Pancreas (tissue), 10 donors: ENCODE results near the gene EHBP1. TPM values are rescaled to one million over a fixed set of nuclear protein-coding genes. Genes with fewer than 3 reads are reported as not detected.

Experiments used
- ATAC-seq, 4 donors: fragments of 200-7000 bp; cut with Tn5 transposase; one replicate each; pipeline versions ENCODE4 v1.8.0 to v1.9.1; 2020; ENCODE audit warnings: mild to moderate bottlenecking in 4 of 4, moderate library complexity in 4 of 4
- DNase-seq, 6 donors: peaks; one replicate each; pipeline ENCODE4 v3.0.0-alpha.2; 2020
- FAIRE-seq: peaks from 2 replicates; lab custom pipeline; 2012; peaks lifted over from hg19 to GRCh38; lab: Jason Lieb, UNC
- H3K27ac ChIP-seq, 4 donors: fragments of 200-600 bp; sonication (generic); 1 replicate in 3 of 4; 2 replicates in 1 of 4; pipeline versions ENCODE4 v1.5.0 to v1.8.0; 2020
- H3K27me3 ChIP-seq, 4 donors: fragments of 200-600 bp; one replicate each; pipeline ENCODE4 v1.8.0; 2021
- H3K36me3 ChIP-seq, 3 donors: fragments of 200-600 bp; sonication (generic) in 1 of 3; one replicate each; pipeline versions ENCODE4 v1.5.0 to v1.8.0; 2020 to 2021
- H3K4me1 ChIP-seq, 3 donors: fragments of 200-600 bp; one replicate each; pipeline ENCODE4 v1.8.0; 2021
- H3K4me3 ChIP-seq, 4 donors: fragments of 200-600 bp; sonication (generic) in 2 of 4; one replicate each; pipeline versions ENCODE4 v1.5.0 to v1.8.0; 2020 to 2021
- H3K9me3 ChIP-seq, 4 donors: fragments of 200-600 bp; one replicate each; pipeline ENCODE4 v1.8.0; 2021
- WGBS, 2 donors: extraction: QIAGEN DNeasy Blood & Tissue Kit; methylation state at CpG; one replicate each; pipeline ENCODE4 v1.1.7; 2013; 5-methylcytosine and 5-hydroxymethylcytosine counted together
- intact Hi-C, 3 donors: fragments of 100-400 bp; cut with DNase I; formaldehyde crosslinking; loops; one replicate each; pipeline versions ENCODE4 v1.11.1 to v1.14.2; 2022
- polyA plus RNA-seq, 2 donors: library from polyadenylated mRNA; stranded (reverse); fragments of 200-250 nt; gene quantifications; one replicate each; pipeline ENCODE4 v1.2.3, GENCODE V29; 2013
- total RNA-seq, 6 donors: library from RNA; stranded (reverse); fragmentation: NEBNext Ultra II Directional in 4 of 6; extraction: Animal tissue kit (Norgen Biotek cat#: 25700) in 4 of 6; gene quantifications; one replicate each; pipeline versions ENCODE4 v1.2.1 to v1.2.4, GENCODE V29; 2021 to 2023
- TF ChIP-seq, protein P1 (sequence below), 4 donors: fragments of 200-600 bp; sonication (generic) in 3 of 4; IDR thresholded peaks; one replicate each; pipeline versions ENCODE4 v1.5.0 to v1.8.0; 2021; ENCODE audit warnings: antibody characterized with exemption in 4 of 4
- donor health status: healthy with polysubstance abuse.
- donor health status: DM: no; HTN: no; CAD: no; lungs with moderate emphysema.
- donor health status: DM: no; HTN: no; CAD: no.
- donor health status: control.
- donor health status: control.
- donor health status: Bipolar disorder and iron deficiency.
- donor health status: DM: yes; HTN: yes; CAD: no.
- donor health status: DM: no; HTN: no; CAD: no.
- donor health status: DM: no; HTN: no; CAD: no.
- donor health status: DM: yes; HTN: yes; CAD: no.

EHBP1 gene
- total and polyA plus RNA-seq, 8 donors: 7.1 to 34.6 (median 21.1) TPM

DNA sequence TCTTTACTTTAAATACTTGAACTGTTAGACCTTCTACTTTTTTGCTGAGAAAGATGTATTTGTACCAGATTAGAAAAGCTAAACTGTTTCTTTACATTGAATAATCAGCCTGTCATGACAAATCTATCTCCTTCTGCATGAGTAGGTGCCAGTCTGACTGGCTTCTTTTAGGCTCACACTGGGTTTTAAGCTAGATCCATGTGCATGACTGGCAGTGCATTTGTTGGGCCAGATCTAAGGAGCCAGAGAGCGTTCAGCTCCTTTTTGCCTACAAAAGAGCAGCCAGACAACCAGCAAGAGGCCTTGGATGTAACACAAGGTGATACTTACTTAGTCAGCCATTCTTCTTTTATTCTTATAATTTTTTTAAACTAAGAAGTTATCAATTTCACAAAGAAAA is 263.2 kb downstream of the EHBP1 start:
- Histone ChIP-seq H3K27ac (no peak overlapping the region), H3K4me1 (no peaks in the 10 kb centered on the region), H3K9me3 (no peaks in the 10 kb centered on the region), H3K4me3 (no peak overlapping the region), H3K36me3 (no peaks in the 10 kb centered on the region), H3K27me3 (no peaks in the 10 kb centered on the region)
- TF ChIP-seq, protein P1, sequence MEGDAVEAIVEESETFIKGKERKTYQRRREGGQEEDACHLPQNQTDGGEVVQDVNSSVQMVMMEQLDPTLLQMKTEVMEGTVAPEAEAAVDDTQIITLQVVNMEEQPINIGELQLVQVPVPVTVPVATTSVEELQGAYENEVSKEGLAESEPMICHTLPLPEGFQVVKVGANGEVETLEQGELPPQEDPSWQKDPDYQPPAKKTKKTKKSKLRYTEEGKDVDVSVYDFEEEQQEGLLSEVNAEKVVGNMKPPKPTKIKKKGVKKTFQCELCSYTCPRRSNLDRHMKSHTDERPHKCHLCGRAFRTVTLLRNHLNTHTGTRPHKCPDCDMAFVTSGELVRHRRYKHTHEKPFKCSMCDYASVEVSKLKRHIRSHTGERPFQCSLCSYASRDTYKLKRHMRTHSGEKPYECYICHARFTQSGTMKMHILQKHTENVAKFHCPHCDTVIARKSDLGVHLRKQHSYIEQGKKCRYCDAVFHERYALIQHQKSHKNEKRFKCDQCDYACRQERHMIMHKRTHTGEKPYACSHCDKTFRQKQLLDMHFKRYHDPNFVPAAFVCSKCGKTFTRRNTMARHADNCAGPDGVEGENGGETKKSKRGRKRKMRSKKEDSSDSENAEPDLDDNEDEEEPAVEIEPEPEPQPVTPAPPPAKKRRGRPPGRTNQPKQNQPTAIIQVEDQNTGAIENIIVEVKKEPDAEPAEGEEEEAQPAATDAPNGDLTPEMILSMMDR (IDR thresholded peaks at IDR 0.05): no peak
- no peak for FAIRE-seq
- ATAC-seq: no peak
- intact Hi-C loops: no loop called here
- 95 to 98% methylated on average over 1 of the region's 1 CpG for WGBS, 2 donors
- DNase-seq: no peak

GRCh38 chr2:62971936-62972335 is 266.4 kb downstream of the EHBP1 start:
- ATAC-seq (no peak), FAIRE-seq (no peak)
- intact Hi-C loops: no loop called here

DNA sequence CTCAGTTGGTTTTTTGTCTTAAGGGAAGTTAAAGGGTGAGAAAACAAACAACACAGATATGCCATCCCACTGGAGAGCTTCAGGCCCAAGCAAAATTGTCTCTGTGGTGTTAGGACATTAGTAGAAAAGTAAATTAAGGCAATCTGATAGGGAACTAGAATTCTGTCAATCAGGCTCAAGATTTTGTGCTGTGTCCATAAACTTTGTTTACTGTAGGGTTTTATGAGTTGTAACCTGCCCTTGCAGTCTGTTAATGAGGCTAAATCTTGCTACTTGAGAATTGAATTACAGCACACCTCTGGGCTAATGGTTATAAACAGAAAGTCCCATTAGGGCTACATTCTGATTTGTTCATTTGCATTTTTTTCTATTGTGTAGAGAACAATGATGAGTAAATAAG is 267.1 kb downstream of the EHBP1 start:
- H3K36me3 ChIP-seq: no peaks in the 10 kb centered on the region
- no peak overlapping the region for H3K4me3 ChIP-seq
- H3K27ac ChIP-seq: no peak overlapping the region
- DNase-seq: no peak
- intact Hi-C loops: no loop called here
- FAIRE-seq: no peak
- no peaks in the 10 kb centered on the region for H3K4me1 ChIP-seq
- TF ChIP-seq, protein P1 (IDR thresholded peaks at IDR 0.05): no peak
- H3K9me3 ChIP-seq: no peaks in the 10 kb centered on the region
- H3K27me3 ChIP-seq: no peaks in the 10 kb centered on the region
- no peak for ATAC-seq

More at GRCh38 chr2:62971936-62972335, 266.4 kb downstream of the EHBP1 start:
- Histone ChIP-seq H3K4me1 (no peaks in the 10 kb centered on the region), H3K36me3 (no peaks in the 10 kb centered on the region), H3K4me3 (no peak overlapping the region), H3K27ac (no peak overlapping the region), H3K27me3 (no peaks in the 10 kb centered on the region), H3K9me3 (no peaks in the 10 kb centered on the region)
- TF ChIP-seq, protein P1 (IDR thresholded peaks at IDR 0.05): no peak
- no peak for DNase-seq
- WGBS, 2 donors: 97 to 99% methylated on average over 2 of the region's 2 CpGs

- intact Hi-C loops: no loop called here
- no peak for DNase-seq
- Histone ChIP-seq H3K36me3 (peaks cover 0 to 8% (median 0%) of the 10 kb centered on the region in 3 donors), H3K4me1 (no peaks in the 10 kb centered on the region), H3K27ac (no peak overlapping the region), H3K27me3 (no peaks in the 10 kb centered on the region), H3K4me3 (no peak overlapping the region), H3K9me3 (no peaks in the 10 kb centered on the region)
- 93 to 98% methylated on average over 2 of the region's 2 CpGs for WGBS, 2 donors
- ATAC-seq: no peak
- TF ChIP-seq, protein P1 (IDR thresholded peaks at IDR 0.05): no peak
- no peak for FAIRE-seq
Measured at GRCh38 chr2:62974999-62975398, 269.5 kb downstream of the EHBP1 start.

DNA sequence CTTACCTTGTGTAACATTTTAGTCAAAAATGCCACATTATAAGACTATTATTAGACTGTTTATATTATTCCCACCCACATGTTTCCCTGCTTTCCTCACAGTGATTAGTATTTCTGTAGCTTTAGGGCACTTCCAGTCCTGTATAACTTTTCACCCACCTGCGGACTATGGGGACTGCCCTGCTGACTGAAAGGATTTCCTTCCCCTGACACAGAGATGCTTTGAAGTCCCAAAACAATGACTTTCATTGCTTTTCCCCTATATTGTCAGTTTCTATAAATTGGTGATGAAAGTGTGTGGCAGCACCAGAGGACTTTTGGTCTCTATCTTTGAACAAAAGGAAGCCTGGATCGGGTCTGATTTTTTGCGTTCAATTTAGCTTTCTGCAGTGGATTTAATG is 286.1 kb downstream of the EHBP1 start:
- Histone ChIP-seq H3K27me3 (no peaks in the 10 kb centered on the region), H3K36me3 (no peaks in the 10 kb centered on the region), H3K9me3 (no peaks in the 10 kb centered on the region), H3K4me3 (no peak overlapping the region), H3K27ac (no peak overlapping the region), H3K4me1 (no peaks in the 10 kb centered on the region)
- FAIRE-seq (no peak), DNase-seq (no peak), ATAC-seq (no peak)
- WGBS, 2 donors: 94 to 96% methylated on average over 3 of the region's 3 CpGs
- TF ChIP-seq, protein P1 (IDR thresholded peaks at IDR 0.05): no peak
- intact Hi-C loops: no loop called here
